Stimulated activated CD8-positive, alpha-beta memory T cell treated with anti-CD3 and anti-CD28 coated beads, Interleukin-7, amount 100 ng/mL, for 4 hours (primary cell): Measurements from ENCODE around the gene SIL1.
"Not testable (repeated sequence)": the region's sequence is repeated elsewhere in the genome, so short reads cannot be mapped to it uniquely, and the experiment has no call there.

Experiments
- DNase-seq, 2 donors: peaks; one replicate each; pipeline ENCODE4 v3.0.0-alpha.2; 2020; ENCODE audit warnings: low read depth in 2 of 2

SIL1 gene

GRCh38 chr5:139197710-139198669 lies at the start of gene SIL1:
SIL1 (minus strand) TSS chr5:139198368; CDS start chr5:139127843, 70,525 bp downstream.
- DNase-seq: peak; percentile 90 to 98

- DNase-seq: peak; percentile 38 to 39
Measured at GRCh38 chr5:139246394-139246793, 48.2 kb upstream of the SIL1 start.

- DNase-seq: no peak
Measured at GRCh38 chr5:139245637-139246339, 47.6 kb upstream of the SIL1 start.

- DNase-seq: no peak
Measured at GRCh38 chr5:139243425-139243970, 45.3 kb upstream of the SIL1 start.

- no peak for DNase-seq
Measured at GRCh38 chr5:139241139-139241538, 43.0 kb upstream of the SIL1 start.

- no peak for DNase-seq
Measured at GRCh38 chr5:139236479-139236878, 38.3 kb upstream of the SIL1 start.

- no peak for DNase-seq
Measured at GRCh38 chr5:139232147-139232724, 34.1 kb upstream of the SIL1 start.

GRCh38 chr5:139228201-139228803 lies 30.1 kb upstream of the SIL1 start:
- DNase-seq: no peak

GRCh38 chr5:139226131-139226530 lies 28.0 kb upstream of the SIL1 start:
- no peak for DNase-seq

GRCh38 chr5:139223481-139223880 lies 25.3 kb upstream of the SIL1 start:
- no peak for DNase-seq

- no peak for DNase-seq
Measured at GRCh38 chr5:139222346-139222745, 24.2 kb upstream of the SIL1 start.

- DNase-seq: not testable (repeated sequence)
Measured at GRCh38 chr5:139218038-139218437, 19.9 kb upstream of the SIL1 start.

- DNase-seq: no peak
Measured at GRCh38 chr5:139215107-139215975, 17.2 kb upstream of the SIL1 start.

- no peak for DNase-seq
Measured at GRCh38 chr5:139214646-139215045, 16.5 kb upstream of the SIL1 start.

- DNase-seq: no peak
Measured at GRCh38 chr5:139212906-139213305, 14.7 kb upstream of the SIL1 start.

GRCh38 chr5:139212486-139212885 lies 14.3 kb upstream of the SIL1 start:
- DNase-seq: no peak

- no peak for DNase-seq
Measured at GRCh38 chr5:139210585-139210984, 12.4 kb upstream of the SIL1 start.

- no peak for DNase-seq
Measured at GRCh38 chr5:139207297-139208000, 9.3 kb upstream of the SIL1 start.

GRCh38 chr5:139205586-139205985 lies 7.4 kb upstream of the SIL1 start:
- DNase-seq: no peak

- DNase-seq: no peak
Measured at GRCh38 chr5:139205124-139205523, 7.0 kb upstream of the SIL1 start.
